GM19193 (cell line): Measurements from ENCODE around the gene AKAP6.

Experiments
- POLR2A ChIP-seq: IDR thresholded peaks from 4 replicates; pipeline ENCODE4 v1.6.1; 2011; ENCODE audit not compliant: insufficient read depth, insufficient read length; ENCODE audit errors: extremely low read depth

The AKAP6 gene

GRCh38 chr14:32329146-32329545 is at the start of gene AKAP6:
AKAP6 (plus strand) TSS chr14:32329298; CDS start chr14:32433494, 104,196 bp downstream.
- no peak for TF ChIP-seq POLR2A

- no peak for TF ChIP-seq POLR2A
Observed at GRCh38 chr14:32286602-32287001, 42.5 kb upstream of the AKAP6 start.

- no peak for TF ChIP-seq POLR2A
Observed at GRCh38 chr14:32296366-32296765, 32.7 kb upstream of the AKAP6 start.

GRCh38 chr14:32298346-32298745 is 30.8 kb upstream of the AKAP6 start:
- no peak for TF ChIP-seq POLR2A

GRCh38 chr14:32300136-32300535 is 29.0 kb upstream of the AKAP6 start:
- no peak for TF ChIP-seq POLR2A

GRCh38 chr14:32303865-32304264 is 25.2 kb upstream of the AKAP6 start:
- no peak for TF ChIP-seq POLR2A

GRCh38 chr14:32304296-32304695 is 24.8 kb upstream of the AKAP6 start:
- TF ChIP-seq POLR2A: no peak

- TF ChIP-seq POLR2A: no peak
Observed at GRCh38 chr14:32306549-32306948, 22.5 kb upstream of the AKAP6 start.

- no peak for TF ChIP-seq POLR2A
Observed at GRCh38 chr14:32307881-32308582, 21.1 kb upstream of the AKAP6 start.

- no peak for TF ChIP-seq POLR2A
Observed at GRCh38 chr14:32310876-32311275, 18.2 kb upstream of the AKAP6 start.

- no peak for TF ChIP-seq POLR2A
Observed at GRCh38 chr14:32311294-32312009, 17.6 kb upstream of the AKAP6 start.

GRCh38 chr14:32312010-32312331 is 17.1 kb upstream of the AKAP6 start:
- no peak for TF ChIP-seq POLR2A

- TF ChIP-seq POLR2A: no peak
Observed at GRCh38 chr14:32313844-32314376, 15.2 kb upstream of the AKAP6 start.

GRCh38 chr14:32318087-32318795 is 10.9 kb upstream of the AKAP6 start:
- no peak for TF ChIP-seq POLR2A

- no peak for TF ChIP-seq POLR2A
Observed at GRCh38 chr14:32319368-32320049, 9.6 kb upstream of the AKAP6 start.

- no peak for TF ChIP-seq POLR2A
Observed at GRCh38 chr14:32324601-32325000, 4.5 kb upstream of the AKAP6 start.
